ENCODE data around the gene NDUFS1. TPM values are rescaled to one million over a fixed set of nuclear protein-coding genes. Genes with fewer than 3 reads are reported as not detected.

Gene NDUFS1
- total and polyA plus RNA-seq, 9 of the 15 experiments (the other 6 are each of a cell fraction or from before 2014, with no cell fraction given) = 75.0 to 130 (median 91.5) TPM

DNA sequence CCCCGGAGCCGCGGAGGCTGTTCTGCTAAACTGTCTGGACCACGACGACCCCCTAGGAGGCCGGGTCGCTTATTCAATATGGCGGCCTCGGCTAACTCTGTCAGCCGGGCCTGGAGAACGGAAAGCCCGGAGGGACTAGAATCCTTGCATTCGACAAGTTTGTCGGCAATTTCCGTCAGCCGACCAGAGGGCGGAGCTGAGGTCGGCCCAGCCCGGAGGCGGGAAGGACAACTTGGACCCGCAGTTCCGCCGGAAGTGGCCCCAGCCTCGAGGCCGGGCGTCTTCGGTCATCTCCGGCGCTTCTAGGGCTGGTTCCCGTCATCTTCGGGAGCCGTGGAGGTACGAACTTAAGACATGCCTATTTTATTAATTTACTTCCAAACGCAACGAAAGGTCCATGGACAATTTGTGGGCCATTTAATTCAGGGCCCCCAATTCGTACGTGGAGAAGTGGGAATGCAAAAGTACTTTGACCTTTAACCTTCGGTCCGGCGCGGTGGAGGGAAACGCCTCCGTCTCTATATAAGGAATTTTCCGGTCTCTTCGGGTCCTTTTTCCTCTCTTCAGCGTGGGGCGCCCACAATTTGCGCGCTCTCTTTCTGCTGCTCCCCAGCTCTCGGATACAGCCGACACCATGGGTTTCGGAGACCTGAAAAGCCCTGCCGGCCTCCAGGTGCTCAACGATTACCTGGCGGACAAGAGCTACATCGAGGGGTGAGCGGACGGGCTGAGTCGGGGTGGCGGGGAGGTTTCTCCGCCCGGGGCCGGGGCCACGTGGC lies at the start of gene NDUFS1, which contains the start of gene EEF1B2 (continued):
- TF ChIP-seq, protein P1, sequence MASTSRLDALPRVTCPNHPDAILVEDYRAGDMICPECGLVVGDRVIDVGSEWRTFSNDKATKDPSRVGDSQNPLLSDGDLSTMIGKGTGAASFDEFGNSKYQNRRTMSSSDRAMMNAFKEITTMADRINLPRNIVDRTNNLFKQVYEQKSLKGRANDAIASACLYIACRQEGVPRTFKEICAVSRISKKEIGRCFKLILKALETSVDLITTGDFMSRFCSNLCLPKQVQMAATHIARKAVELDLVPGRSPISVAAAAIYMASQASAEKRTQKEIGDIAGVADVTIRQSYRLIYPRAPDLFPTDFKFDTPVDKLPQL (IDR thresholded peaks at IDR 0.05; ENCODE audit: extremely low read depth, insufficient read length) = peak; percentile 71
- TF ChIP-seq SMARCC2 (IDR thresholded peaks at IDR 0.05; ENCODE audit: low read depth) (no peak), PHF8 (IDR thresholded peaks at IDR 0.05; ENCODE audit: borderline replicate concordance, low read length) (peak; percentile 63; the same call in 1 of the 2 replicates), ZKSCAN8 (CRISPR knock-in tag; IDR thresholded peaks at IDR 0.05) (no peak), SNRNP70 (optimal IDR thresholded peaks at IDR 0.05; ENCODE audit: low read depth, low read length) (no peak), BRD9 (IDR thresholded peaks at IDR 0.05; ENCODE audit: low read depth, partially characterized antibody) (no peak), NEUROD1 (IDR thresholded peaks at IDR 0.05; ENCODE audit: borderline replicate concordance, low read depth, low read length, partially characterized antibody) (peak; percentile 19), ZNF23 (CRISPR knock-in tag; IDR thresholded peaks at IDR 0.05) (no peak), YBX1 (IDR thresholded peaks at IDR 0.05) (no peak), ETV6 (IDR thresholded peaks at IDR 0.05; ENCODE audit: borderline replicate concordance in 1 of 2, low read depth in 2 of 2, low read length in 1 of 2) (no peak), ETV6 (CRISPR knock-in tag; IDR thresholded peaks at IDR 0.05; ENCODE audit: borderline replicate concordance) (no peak), ZNF436 (CRISPR knock-in tag; IDR thresholded peaks at IDR 0.05) (no peak), ZKSCAN1 (IDR thresholded peaks at IDR 0.05; ENCODE audit: low read depth, low read length) (no peak), CHD4 (IDR thresholded peaks at IDR 0.05; ENCODE audit: insufficient read depth, insufficient replicate concordance, low read depth, low read length, poor library complexity, severe bottlenecking) (no peak), ZNF707 (CRISPR knock-in tag; conservative IDR thresholded peaks at IDR 0.05) (no peak), PPARD (CRISPR knock-in tag; IDR thresholded peaks at IDR 0.05) (no peak), CHD2 (IDR thresholded peaks at IDR 0.05; ENCODE audit: low read depth, low read length) (no peak), ZZZ3 (IDR thresholded peaks at IDR 0.05) (no peak), ZNF551 (CRISPR knock-in tag; IDR thresholded peaks at IDR 0.05) (no peak), ZNF316 (IDR thresholded peaks at IDR 0.05) (no peak)
- TF ChIP-seq, protein P2, sequence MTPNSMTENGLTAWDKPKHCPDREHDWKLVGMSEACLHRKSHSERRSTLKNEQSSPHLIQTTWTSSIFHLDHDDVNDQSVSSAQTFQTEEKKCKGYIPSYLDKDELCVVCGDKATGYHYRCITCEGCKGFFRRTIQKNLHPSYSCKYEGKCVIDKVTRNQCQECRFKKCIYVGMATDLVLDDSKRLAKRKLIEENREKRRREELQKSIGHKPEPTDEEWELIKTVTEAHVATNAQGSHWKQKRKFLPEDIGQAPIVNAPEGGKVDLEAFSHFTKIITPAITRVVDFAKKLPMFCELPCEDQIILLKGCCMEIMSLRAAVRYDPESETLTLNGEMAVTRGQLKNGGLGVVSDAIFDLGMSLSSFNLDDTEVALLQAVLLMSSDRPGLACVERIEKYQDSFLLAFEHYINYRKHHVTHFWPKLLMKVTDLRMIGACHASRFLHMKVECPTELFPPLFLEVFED (CRISPR knock-in tag; conservative IDR thresholded peaks at IDR 0.05) = no peak
- TF ChIP-seq, protein P3, sequence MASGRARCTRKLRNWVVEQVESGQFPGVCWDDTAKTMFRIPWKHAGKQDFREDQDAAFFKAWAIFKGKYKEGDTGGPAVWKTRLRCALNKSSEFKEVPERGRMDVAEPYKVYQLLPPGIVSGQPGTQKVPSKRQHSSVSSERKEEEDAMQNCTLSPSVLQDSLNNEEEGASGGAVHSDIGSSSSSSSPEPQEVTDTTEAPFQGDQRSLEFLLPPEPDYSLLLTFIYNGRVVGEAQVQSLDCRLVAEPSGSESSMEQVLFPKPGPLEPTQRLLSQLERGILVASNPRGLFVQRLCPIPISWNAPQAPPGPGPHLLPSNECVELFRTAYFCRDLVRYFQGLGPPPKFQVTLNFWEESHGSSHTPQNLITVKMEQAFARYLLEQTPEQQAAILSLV (tag; IDR thresholded peaks at IDR 0.05) = no peak
- TF ChIP-seq, protein P4, sequence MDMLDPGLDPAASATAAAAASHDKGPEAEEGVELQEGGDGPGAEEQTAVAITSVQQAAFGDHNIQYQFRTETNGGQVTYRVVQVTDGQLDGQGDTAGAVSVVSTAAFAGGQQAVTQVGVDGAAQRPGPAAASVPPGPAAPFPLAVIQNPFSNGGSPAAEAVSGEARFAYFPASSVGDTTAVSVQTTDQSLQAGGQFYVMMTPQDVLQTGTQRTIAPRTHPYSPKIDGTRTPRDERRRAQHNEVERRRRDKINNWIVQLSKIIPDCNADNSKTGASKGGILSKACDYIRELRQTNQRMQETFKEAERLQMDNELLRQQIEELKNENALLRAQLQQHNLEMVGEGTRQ (CRISPR knock-in tag; IDR thresholded peaks at IDR 0.05) = peak; percentile 65
- TF ChIP-seq, protein P5, sequence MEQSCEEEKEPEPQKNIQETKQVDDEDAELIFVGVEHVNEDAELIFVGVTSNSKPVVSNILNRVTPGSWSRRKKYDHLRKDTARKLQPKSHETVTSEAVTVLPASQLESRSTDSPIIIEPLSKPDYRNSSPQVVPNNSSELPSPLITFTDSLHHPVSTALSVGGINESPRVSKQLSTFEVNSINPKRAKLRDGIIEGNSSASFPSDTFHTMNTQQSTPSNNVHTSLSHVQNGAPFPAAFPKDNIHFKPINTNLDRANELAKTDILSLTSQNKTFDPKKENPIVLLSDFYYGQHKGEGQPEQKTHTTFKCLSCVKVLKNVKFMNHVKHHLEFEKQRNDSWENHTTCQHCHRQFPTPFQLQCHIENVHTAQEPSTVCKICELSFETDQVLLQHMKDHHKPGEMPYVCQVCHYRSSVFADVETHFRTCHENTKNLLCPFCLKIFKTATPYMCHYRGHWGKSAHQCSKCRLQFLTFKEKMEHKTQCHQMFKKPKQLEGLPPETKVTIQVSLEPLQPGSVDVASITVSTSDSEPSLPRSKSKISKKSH (CRISPR knock-in tag; IDR thresholded peaks at IDR 0.05) = no peak

Data from K562 (cell line).